Prostate gland (tissue), 2 donors: Measurements from ENCODE around the gene SURF1. TPM values are rescaled to one million over a fixed set of nuclear protein-coding genes. Genes with fewer than 3 reads are reported as not detected.
"Not testable (repeated sequence)": the region's sequence is repeated elsewhere in the genome, so short reads cannot be mapped to it uniquely, and the experiment has no call there.

Experiments used
- DNase-seq: peaks from one replicate; pipeline ENCODE4 v3.0.0-alpha.2; 2019; ENCODE audit warnings: low spot score
- H3K27ac ChIP-seq, 2 donors: fragments of 200-600 bp; sonication (generic); 2 replicates each; pipeline ENCODE4 v1.5.1; 2017 to 2019
- H3K27me3 ChIP-seq: fragments of 200-600 bp; sonication (generic); replicated peaks from 2 replicates; pipeline ENCODE4 v1.5.1; 2019; ENCODE audit not compliant: insufficient read depth
- H3K36me3 ChIP-seq, 2 donors: fragments of 200-600 bp; sonication (generic); 1 replicate in 1 of 2; 2 replicates in 1 of 2; pipeline versions ENCODE4 v1.5.1 to v1.8.1; 2017 to 2019
- H3K4me1 ChIP-seq: fragments of 200-600 bp; sonication (generic); replicated peaks from 2 replicates; pipeline ENCODE4 v1.5.1; 2019
- H3K4me3 ChIP-seq, 2 donors: fragments of 200-600 bp; sonication (generic); 2 replicates each; pipeline ENCODE4 v1.5.1; 2017 to 2019
- H3K9me3 ChIP-seq: fragments of 200-600 bp; sonication (generic); 2 replicates; pipeline ENCODE4 v1.5.1; 2017
- POLR2A ChIP-seq: fragments of 450-650 bp; IDR thresholded peaks from one replicate; pipeline ENCODE4 v1.6.1; 2016; ENCODE audit warnings: antibody characterized with exemption, mild to moderate bottlenecking
- POLR2AphosphoS5 ChIP-seq: sonication (generic); formaldehyde crosslinking; IDR thresholded peaks from one replicate; pipeline ENCODE4 v1.6.1; 2017; ENCODE audit warnings: antibody characterized with exemption
- WGBS: methylation state at CpG from one replicate; pipeline ENCODE4 v1.1.5; 2018; 5-methylcytosine and 5-hydroxymethylcytosine counted together
- intact Hi-C: fragments of 100-400 bp; cut with DNase I; formaldehyde crosslinking; loops from one replicate; pipeline ENCODE4 v1.14.2; 2022
- total RNA-seq, 2 donors: library from RNA; depleted of rRNA; stranded (reverse); fragments of >200 nt; gene quantifications; one replicate each; pipeline ENCODE4 v1.1.0, GENCODE V29; 2016
- TF ChIP-seq, protein P1 (sequence below), 4 experiments: fragments of 200-600 bp in 2 of 4; fragments of 450-650 bp in 2 of 4; sonication (generic) in 2 of 4; IDR thresholded peaks; 1 replicate in 3 of 4; 2 replicates in 1 of 4; pipeline ENCODE4 v1.5.1; 2016 to 2019; ENCODE audit warnings: antibody characterized with exemption in 4 of 4, mild to moderate bottlenecking in 2 of 4, moderate library complexity in 2 of 4

SURF1 gene
- total RNA-seq, 2 donors from 2014 or later: 53.3 to 73.8 TPM

GRCh38 chr9:133327834-133328484 lies 28.3 kb downstream of the SURF1 start:
- no peaks in the 10 kb centered on the region for H3K27me3 ChIP-seq
- no peak overlapping the region for H3K27ac ChIP-seq
- no peaks in the 10 kb centered on the region for H3K9me3 ChIP-seq
- no peak overlapping the region for H3K4me3 ChIP-seq
- peaks cover 7 to 19% of the 10 kb centered on the region in 2 donors for H3K36me3 ChIP-seq
- WGBS: 97% methylated on average over 10 of the region's 10 CpGs
- TF ChIP-seq POLR2AphosphoS5 (no peak), POLR2A (no peak)
- TF ChIP-seq, protein P1, sequence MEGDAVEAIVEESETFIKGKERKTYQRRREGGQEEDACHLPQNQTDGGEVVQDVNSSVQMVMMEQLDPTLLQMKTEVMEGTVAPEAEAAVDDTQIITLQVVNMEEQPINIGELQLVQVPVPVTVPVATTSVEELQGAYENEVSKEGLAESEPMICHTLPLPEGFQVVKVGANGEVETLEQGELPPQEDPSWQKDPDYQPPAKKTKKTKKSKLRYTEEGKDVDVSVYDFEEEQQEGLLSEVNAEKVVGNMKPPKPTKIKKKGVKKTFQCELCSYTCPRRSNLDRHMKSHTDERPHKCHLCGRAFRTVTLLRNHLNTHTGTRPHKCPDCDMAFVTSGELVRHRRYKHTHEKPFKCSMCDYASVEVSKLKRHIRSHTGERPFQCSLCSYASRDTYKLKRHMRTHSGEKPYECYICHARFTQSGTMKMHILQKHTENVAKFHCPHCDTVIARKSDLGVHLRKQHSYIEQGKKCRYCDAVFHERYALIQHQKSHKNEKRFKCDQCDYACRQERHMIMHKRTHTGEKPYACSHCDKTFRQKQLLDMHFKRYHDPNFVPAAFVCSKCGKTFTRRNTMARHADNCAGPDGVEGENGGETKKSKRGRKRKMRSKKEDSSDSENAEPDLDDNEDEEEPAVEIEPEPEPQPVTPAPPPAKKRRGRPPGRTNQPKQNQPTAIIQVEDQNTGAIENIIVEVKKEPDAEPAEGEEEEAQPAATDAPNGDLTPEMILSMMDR (IDR thresholded peaks at IDR 0.05): no peak
- DNase-seq: no peak
- intact Hi-C loops: loop anchor here (5.0 kb wide), 1 partner anchor 146 kb away; no protein-coding TSS in a partner anchor
- H3K4me1 ChIP-seq: no peaks in the 10 kb centered on the region

GRCh38 chr9:133327021-133327420 lies 29.3 kb downstream of the SURF1 start:
- DNase-seq, H3K4me1 ChIP-seq, H3K4me3 ChIP-seq, H3K27me3 ChIP-seq, H3K9me3 ChIP-seq, H3K27ac ChIP-seq: not testable (repeated sequence)
- H3K36me3 ChIP-seq: peaks cover 3 to 10% of the 10 kb centered on the region in 2 donors
- intact Hi-C loops: loop anchor here (5.0 kb wide), 1 partner anchor 145 kb away; no protein-coding TSS in a partner anchor
- 90% methylated on average over 6 of the region's 6 CpGs for WGBS

DNA sequence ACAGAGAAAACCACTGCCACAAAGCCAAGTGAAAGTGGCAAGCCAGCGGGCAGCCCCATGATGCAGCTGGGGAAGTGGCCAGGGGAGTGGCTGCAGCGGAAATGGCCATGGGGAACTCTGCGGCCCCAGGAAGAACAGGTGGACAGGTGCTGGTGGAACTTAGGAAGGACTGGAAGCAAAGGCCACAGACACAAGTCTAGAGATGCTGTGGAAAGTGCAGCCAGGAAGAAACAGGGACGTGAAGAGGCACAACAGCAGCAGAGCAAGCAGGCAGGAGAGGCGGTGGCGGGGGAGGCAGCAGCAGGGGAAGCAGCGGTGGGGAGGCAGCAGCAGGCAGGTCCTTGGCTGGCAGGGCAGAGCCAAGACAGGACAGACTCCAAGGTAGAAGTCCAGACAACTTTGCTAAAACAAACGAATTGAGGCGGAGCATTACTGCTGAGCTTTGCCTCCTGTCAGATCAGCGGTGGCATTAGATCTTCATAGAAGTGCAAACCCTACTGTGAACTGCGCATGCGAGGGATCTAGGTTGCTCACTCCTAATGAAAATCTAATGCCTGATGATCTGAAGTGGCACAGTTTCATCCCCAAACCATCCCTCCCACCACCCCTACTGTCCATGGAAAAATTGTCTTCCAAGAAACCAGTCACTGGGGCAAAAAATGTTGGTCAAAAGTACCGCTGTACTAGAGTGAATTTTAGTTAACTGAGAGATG lies 32.1 kb downstream of the SURF1 start:
- Histone ChIP-seq H3K9me3 (no peaks in the 10 kb centered on the region), H3K27ac (no peak overlapping the region), H3K36me3 (no peaks in the 10 kb centered on the region), H3K27me3 (no peaks in the 10 kb centered on the region), H3K4me1 (no peaks in the 10 kb centered on the region), H3K4me3 (no peak overlapping the region)
- WGBS: 89% methylated on average over 13 of the region's 13 CpGs
- intact Hi-C loops: no loop called here
- TF ChIP-seq POLR2A (no peak), POLR2AphosphoS5 (no peak)
- TF ChIP-seq, protein P1 (IDR thresholded peaks at IDR 0.05): no peak
- DNase-seq: no peak

GRCh38 chr9:133323211-133323610 lies 33.1 kb downstream of the SURF1 start:
- H3K36me3 ChIP-seq: no peaks in the 10 kb centered on the region
- TF ChIP-seq POLR2AphosphoS5: no peak
- TF ChIP-seq POLR2A: no peak
- TF ChIP-seq, protein P1 (IDR thresholded peaks at IDR 0.05): no peak
- H3K4me3 ChIP-seq: no peak overlapping the region
- DNase-seq: no peak
- no peaks in the 10 kb centered on the region for H3K27me3 ChIP-seq
- H3K27ac ChIP-seq: no peak overlapping the region
- no peaks in the 10 kb centered on the region for H3K9me3 ChIP-seq
- 91% methylated on average over 9 of the region's 10 CpGs for WGBS
- no peaks in the 10 kb centered on the region for H3K4me1 ChIP-seq
- intact Hi-C loops: no loop called here

DNA sequence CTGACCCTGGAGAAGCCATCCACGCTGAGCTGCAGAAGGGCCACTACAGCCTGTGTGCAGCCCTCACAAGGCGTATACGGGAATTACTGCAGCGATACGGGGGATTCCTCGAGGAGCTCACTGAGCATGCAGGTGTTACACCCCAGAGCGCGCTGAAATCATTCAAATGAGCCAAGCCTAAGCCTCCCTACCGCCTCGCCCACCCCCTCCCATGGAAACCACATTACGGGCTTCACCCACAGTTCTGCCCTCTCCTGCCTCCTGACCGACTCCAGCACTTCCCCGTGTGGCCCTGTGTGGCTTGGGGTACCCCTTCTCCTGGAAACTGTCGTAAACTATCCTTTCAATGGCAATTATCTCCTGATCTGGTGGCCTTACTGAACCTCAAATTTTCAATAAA lies 33.6 kb downstream of the SURF1 start:
- intact Hi-C loops: no loop called here
- Histone ChIP-seq H3K9me3 (no peaks in the 10 kb centered on the region), H3K27me3 (no peaks in the 10 kb centered on the region), H3K27ac (no peak overlapping the region), H3K36me3 (no peaks in the 10 kb centered on the region), H3K4me3 (no peak overlapping the region), H3K4me1 (no peaks in the 10 kb centered on the region)
- no peak for DNase-seq
- TF ChIP-seq POLR2A (no peak), POLR2AphosphoS5 (no peak)
- TF ChIP-seq, protein P1 (IDR thresholded peaks at IDR 0.05): no peak
- 75% methylated on average over 14 of the region's 14 CpGs for WGBS
